IPS DF 4.7 (cell line): Measurements from ENCODE around the gene SEC61A2.
"Not testable (repeated sequence)": the region's sequence is repeated elsewhere in the genome, so short reads cannot be mapped to it uniquely, and the experiment has no call there.

Experiments
- DNase-seq: peaks from one replicate; pipeline ENCODE4 v3.0.0-alpha.2; 2013; ENCODE audit warnings: low spot score; ENCODE audit errors: extremely low read depth

SEC61A2 gene

DNA sequence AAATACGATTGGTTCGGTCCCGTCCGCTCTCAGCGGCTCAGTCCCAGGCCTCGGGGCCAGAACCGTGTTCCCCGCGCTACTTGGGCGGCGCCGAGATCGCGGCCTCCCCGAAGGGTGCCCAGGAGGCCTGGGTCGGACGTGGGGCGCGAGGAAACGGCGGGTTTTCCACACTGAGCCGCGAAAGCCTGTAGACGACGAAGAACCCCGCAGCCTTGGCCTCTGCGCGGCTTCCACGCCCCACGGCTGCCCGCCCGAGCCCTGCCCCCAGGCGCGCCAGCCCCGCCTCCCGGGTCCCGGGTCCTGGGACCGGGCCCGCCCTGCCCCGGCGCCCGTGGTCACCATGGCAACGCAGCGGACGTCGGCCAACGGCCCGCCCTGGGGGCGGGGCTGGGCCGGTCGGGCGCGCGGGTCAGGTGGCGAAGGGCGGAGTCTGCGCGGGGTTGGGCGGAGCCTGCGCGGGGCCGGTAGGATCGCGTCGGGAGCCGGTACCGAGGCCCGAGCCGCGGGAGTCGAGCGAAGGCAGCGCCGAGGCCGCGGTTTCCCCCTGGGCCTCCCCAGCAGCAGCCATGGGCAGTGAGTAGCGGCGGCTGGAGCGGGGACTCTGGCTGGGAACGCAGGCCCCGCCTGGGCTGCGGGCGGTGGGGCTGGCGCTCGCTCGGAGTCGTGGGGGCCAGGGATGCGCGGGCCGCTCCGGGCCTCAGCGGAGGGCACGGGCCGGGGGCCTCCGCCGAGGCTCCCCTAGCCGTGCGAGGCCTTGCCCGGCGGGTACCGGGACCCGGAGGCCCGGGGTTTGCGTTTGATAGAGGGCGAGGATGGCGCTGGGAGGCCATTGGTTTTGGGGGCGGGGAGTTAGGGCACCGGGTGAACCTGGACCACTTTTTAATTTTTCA lies at the start of gene SEC61A2:
Gene SEC61A2 (plus strand): TSS at position 456 of the 890 bp plus-strand sequence. CDS start 111 bp downstream, at position 567.
- no peak for DNase-seq

DNA sequence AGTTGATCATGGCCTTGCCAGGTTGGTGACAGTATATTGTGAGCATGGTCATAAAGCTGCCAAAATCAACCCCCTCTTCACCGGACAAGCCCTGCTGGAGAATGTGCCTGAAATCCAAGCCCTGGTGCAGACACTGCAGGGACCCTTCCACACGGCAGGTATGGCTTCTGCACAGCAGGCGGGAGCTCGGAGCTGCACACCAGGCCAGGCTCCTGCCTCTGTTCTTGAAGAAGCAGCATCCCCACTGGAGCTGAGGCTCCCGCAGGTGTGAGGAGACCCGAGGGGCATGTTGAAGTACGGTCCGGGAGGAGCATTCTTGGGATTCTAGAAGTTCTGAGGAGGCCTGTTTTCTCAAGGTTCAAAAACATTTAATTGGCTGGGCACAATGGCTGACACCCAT lies 48.0 kb upstream of the SEC61A2 start:
- no peak for DNase-seq

DNA sequence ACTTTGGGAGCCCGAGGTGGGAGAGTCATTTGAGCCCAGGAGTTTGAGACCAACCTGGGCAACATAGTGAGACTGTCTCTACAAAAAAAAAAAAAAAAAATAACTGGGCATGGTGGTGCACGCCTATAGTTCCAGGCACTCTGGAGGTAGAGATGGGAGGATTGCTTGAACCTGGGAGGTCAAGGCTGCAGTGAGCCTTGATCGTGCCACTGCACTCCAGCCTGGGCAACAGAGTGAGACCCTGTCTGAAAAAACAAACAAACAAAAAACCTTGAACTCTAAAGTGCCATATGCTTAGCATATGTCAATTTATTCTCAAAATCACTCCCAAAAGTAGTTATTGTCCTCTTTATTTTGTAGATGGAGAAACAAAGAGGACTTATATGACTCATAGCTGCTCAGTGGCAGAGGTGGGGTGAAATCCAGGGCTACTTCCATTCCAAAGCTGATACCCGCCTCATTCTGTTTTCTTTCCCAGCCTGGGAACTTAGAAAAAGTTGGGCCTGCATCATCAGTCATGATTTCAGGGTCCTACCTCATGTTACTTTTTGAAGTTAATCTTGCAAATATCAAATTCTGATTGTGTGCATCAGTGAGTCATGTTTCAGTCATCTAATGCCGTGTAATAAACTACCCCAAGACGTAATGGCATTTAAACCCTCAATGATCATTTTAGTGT lies 47.5 kb upstream of the SEC61A2 start:
- no peak for DNase-seq

DNA sequence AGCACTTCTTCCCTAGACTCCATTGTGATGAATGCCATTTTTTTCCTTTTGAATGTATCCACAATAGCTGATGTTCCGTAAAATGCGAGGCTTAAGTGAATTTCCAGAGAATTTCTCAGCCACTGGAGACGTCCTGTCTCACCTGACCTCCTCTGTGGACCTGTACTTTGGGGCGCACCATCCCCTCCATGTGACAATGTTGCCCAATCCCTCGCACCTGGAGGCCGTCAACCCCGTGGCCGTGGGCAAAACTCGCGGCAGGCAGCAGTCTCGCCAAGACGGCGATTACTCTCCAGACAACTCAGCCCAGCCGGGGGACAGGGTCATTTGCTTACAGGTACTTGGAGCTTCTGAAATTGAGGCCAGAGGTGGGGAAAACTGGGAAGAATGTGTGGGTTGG lies 40.6 kb upstream of the SEC61A2 start:
- DNase-seq = no peak

DNA sequence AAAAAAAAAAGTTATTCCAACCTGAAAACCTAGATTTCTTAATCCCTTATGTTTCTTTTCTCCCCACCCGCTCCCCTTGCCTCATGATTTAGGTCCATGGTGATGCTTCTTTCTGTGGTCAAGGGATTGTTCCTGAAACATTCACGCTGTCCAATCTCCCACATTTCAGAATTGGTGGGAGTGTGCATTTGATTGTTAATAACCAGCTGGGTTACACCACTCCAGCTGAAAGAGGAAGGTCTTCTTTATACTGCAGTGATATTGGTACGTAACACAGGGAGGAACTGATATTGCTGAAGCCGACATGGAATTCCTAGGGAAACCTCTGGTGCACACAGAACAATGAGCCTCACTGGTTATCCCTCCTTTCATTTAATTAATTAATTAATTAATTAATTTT lies 38.1 kb upstream of the SEC61A2 start:
- DNase-seq = no peak

DNA sequence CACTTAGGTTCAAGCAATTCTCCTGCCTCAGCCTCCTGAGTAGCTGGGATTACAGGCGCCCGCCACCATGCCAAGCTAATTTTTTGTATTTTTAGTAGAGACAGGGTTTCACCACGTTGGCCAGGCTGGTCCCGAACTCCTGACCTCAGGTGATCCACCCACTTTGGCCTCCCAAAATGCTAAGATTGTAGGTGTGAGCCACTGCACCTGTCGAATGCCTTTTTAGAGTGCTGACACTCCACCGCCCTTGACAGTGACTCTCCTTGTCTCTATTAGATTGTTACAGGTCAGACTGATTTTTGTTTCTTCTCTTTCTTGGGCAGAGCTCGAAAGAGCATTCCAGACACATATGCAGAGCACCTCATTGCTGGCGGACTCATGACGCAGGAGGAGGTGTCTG lies 32.1 kb upstream of the SEC61A2 start:
- not testable (repeated sequence) for DNase-seq

DNA sequence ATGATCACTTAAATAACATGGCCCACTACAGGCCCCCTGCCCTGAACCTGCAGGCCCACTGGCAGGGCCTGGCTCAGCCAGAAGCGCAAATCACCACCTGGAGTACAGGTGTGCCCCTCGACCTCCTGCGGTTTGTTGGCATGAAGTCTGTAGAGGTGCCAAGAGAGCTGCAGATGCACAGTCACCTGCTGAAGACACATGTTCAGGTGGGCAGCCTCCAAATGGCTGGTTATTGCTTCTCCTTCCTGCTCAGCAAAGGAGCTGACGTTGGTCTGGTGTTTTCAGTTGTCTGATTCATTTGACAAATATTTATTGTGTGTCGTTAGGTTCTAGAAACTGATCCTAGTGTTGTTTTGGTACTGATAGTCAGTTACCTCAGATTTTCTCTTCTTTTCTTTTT lies 31.7 kb upstream of the SEC61A2 start:
- no peak for DNase-seq

DNA sequence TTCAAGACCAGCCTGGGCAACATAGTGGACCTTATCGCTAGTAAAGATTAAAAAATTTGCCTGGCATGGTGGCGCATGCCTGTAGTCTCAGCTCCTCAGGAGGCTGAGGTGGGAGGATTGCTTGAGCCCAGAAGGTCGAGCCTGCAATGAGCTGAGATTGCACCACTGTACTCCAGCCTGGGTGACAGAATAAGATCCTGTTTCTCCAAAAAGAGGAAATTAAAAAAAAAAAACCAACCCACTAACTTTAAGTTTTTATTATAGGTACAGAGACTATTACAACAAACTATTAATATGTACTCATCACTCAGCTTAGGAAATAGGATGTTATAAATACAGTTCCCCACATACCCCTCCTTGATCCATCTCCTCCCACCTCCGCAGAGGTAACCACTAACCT lies 30.5 kb upstream of the SEC61A2 start:
- DNase-seq = no peak

DNA sequence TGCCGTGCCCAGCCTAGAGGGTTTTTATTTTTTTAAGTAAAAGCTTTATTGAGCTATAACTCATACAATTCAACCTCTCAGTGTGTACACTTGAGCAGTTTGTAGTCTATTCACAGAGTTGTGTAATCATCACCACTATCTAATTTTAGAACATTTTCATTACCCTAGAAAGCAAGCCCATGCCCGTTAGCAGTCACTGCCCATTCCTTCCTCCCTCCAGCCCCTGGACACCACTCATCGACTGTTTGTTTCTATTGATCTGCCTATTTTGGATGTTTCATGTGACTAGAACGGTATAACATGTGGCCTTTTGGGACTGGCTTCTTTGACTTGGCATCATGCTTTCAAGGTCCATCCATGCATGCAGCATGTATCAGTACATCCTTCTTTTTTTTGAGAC lies 25.7 kb upstream of the SEC61A2 start:
- DNase-seq = no peak

DNA sequence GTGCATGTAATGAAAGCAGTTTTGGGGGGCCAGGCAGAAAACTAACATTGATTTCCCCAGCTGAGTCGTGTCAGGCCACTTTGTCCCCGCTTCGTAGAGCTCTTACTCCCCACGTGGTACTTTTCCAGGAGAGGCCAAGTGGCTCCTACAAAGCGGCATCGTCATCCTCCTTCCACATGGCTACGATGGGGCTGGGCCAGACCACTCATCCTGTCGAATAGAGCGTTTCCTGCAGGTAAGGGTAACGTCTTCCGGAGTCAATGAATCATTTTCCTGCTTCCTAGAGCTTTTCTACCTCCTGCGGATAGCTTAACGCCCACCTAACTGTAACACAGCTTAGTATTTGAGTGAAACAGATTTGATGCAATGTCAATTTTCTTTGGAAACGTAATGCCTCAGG lies 21.7 kb upstream of the SEC61A2 start:
- no peak for DNase-seq

DNA sequence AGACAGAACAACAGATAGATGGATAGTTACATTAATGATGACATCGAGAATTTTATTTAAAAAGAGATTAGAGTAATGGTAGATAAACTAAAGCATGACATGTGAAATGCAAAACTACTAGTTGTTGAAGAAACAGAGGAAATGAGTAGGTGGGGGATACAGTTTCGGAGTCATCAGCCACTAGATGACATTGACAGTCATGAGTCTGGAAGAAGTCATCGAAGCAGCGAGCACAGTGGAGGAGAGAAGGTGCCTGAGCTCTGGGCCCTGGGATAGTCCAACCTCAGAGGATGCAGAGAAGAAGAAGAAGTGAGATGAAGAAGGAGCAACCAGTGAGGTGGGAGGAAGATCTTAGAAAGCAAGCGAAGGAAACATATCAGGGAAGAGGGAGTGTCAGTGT lies 20.2 kb upstream of the SEC61A2 start:
- no peak for DNase-seq

DNA sequence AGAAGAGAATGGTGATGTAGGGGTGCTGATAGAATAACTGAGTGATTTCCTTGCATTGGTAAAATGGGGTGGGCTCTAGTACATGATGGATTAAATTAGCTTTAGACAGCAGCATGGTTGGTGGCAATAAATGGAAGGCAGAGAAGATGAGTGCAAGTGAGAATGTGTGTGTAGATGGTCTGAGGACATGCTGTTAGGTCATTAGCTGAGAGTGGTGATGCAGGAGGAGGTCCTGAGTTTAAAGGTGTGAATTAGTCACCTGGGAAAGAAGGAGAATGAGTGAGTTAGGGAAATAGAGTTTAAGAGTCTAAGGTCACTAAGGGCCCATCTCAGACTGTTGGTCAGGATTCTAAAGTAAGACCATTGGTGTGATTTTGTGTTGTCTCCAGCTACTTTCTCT lies 17.9 kb upstream of the SEC61A2 start:
- no peak for DNase-seq

DNA sequence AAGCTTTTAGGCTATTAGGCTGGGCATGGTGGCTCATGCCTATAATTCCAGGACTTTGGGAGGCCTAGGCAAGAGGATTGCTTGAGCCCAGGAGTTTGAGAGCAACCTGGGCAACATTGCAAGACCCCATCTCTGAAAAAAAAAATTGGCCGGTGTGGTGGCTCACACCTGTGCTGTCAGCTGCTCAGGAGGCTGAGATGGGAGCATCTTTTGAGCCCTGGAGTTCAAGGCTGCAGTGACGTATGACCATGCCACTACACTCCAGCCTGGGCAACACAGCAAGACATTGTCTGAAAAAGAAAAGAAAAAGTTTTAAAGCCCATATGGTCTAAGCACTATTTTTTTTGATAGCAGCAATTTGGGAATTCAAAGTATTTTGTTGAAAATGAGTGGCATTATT lies 15.8 kb upstream of the SEC61A2 start:
- no peak for DNase-seq

DNA sequence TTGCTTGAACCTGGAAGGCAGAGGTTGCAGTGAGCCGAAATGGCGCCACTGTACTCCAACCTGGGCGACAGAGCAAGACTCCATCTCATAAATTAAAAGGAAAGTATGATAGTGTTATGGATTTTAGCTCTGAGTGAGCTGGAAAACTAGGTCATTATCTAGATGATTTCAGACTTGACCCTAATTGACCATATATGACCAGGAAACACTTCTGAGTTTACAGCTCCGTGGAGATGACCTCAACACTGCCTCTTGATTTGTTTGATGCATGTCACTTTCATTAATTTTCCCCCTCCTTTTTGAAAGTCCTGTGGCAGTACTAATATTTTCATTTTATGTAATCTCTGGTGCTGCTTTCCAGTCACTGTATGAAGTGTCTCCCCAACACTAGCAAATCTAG lies 7.8 kb upstream of the SEC61A2 start:
- no peak for DNase-seq

DNA sequence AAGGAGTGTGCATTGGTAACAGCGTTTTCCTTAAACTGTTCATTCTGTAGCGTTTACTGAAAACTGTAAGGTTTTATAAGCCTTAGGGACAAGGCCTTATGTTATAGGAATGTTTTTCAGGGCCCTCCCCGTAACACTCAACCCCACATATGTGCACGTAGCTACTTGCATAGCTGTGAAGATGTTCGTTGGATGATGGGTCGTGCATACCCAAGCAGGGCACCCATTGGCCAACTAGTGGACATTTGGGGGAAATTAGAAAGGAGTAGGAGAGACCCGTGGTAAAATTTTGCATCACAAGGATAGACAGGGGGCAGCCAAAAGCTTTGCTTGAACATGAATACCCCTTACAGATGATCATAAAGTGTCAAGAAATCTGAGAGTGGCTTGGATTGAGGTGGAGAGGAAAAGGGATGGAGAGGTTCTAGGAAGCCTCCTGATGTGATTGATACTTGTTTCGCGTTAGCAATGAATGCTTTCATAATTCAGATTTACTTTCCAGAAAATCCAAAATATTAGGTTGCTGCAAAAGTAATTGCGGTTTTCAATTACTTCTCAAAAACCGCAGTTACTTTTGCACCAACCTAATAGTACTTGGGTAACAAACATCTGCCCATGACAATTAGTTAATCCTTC lies 878 bp downstream of the SEC61A2 start:
- no peak for DNase-seq

DNA sequence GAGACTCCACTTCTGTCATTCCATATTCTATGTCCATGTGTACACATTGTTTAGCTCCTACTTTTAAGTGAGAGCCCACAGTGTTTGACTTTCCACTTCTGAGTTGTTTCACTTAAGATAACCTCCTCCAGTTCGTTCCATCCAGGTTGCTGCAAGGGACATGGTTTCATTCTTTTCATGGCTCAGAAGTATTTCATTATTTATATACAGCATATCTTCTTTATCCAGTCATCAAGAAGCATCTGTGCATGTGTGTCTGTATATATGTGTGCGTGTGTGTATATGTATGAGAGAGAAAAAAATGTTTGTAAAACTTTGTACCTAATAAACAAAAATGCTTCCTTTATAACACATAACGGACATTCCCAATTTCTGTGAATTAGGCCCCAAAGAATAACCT lies 6.2 kb downstream of the SEC61A2 start:
- no peak for DNase-seq

DNA sequence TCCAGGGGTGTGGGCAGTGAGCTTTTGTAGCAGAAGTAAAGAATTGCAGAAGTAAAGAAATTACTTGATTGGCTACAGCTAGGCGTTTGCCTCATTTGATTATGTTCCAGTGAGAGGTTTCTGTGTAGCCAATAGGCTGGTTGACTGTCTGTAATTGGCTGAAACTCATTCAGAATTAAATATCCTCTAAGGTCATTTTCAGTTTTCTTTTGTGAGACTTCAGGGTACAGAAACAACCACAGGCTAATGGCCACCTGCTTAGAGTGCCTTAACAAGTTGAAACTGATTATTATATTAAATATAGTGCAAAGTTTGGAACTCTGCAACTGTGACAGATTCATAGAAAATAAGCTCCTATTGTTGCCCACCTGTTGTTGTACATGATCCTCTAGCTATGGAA lies 10.6 kb downstream of the SEC61A2 start:
- DNase-seq = no peak

DNA sequence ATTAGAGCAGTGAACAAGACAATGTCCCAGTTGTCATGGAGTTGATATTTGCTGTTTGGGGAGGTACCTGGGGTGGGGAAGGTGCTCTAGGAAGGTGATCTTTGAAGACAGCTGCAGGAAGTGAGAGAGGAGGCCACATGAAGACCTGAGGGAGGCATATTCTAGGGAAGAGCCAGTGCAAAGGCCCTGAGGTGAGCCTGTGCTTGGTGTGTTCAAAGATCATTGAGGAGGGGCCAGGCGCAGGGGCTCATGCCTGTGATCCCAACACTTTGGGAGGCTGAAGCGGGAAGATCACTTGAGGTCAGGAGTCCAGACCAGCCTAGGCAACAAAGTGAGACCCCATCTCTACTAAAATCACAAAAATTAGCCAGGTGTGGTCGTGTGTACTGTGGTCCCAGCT lies 15.1 kb downstream of the SEC61A2 start:
- DNase-seq = no peak

DNA sequence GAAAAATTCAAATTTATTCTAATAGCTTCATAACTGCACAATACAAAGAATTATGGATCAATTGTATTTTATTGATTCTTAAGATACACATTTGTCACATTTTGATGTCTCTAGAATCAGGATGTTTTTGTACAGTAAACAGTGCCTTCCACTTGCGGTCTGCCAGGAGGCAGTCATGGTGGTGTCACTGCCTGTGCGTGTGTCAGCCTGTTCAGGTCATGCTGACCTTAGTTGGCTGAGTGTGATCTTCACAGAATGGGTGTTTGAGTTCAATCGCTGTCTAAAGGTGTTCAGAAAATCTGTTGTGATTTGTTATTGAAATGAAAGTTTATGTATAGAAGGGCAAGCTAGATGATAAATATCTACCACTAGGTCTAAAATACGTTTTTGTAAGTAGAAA lies 20.7 kb downstream of the SEC61A2 start:
- DNase-seq = no peak

DNA sequence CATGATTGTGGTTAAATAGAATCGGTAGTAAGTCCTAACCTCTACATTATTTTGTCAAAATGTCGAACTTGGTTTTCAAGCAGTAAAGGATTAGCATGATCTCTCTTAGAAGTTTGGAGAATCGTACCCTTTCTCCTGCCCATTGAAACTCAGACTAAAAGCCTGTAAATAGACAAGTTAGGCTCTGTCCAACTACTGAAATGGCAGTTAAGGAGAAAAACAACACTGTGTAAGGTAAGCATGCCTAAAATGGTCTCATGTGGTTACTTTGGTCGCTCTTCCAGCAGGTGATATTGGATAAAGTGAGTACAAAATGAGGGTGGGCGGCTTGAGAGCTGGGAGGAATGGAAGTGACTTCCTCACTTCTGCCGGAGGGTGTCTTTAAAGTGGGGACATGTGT lies 25.0 kb downstream of the SEC61A2 start:
- DNase-seq = no peak

DNA sequence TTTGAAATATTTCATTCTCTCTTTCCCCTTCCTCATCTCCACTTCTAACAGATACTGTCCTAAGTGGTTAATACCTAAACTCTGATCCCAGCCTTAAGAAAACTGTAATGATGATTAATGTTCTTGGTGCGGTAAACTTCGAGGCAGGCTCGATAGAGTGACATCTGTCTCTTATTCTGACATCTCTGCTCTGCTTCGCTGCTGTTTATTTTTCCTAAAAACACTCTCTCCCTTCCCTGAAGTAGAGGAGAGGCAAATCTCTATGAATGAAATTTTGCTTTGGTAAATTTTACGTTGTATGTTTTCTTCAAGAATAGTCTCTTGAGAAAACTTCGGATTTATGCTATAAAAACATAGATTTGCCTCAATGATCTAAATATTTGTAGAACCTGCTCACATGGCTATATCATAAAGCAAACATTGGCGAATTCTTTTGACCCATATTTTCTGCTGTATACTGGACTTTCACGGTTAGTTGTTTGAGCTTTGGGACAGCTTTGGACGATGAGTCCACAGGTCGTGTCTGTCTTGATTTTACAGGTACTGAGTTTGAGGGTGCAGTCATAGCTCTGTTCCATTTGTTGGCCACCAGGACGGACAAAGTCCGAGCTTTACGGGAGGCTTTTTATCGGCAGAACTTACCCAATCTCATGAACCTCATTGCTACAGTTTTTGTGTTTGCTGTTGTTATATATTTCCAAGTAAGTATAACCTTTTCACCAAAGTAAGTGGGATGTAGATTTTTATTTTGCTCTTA lies 27.1 kb downstream of the SEC61A2 start:
- DNase-seq = no peak

DNA sequence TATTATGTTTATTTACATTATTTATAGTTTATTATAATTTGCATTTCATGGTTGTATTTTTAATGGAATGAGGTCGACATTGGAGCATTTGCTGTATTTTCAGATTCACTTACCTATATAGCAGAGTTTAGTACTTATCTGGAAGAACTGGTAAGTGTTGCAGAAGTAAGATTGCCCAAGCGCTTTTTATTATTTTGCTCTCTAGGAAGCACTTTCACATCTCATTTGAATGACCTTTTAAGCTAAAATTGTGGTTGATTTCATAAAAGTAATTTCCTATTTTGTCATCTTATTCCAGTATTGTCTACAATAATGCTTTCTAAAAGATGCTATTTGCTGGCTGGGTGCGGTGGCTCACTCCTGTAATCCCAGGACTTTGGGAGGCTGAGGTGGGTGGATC lies 28.6 kb downstream of the SEC61A2 start:
- no peak for DNase-seq
